Panc1 (cell line): ENCODE data around the gene CCDC178. TPM values are rescaled to one million over a fixed set of nuclear protein-coding genes. Genes with fewer than 3 reads are reported as not detected.

Experiments
- ATAC-seq: fragments of 200-7000 bp; cut with Tn5 transposase; 2 replicates; pipeline ENCODE4 v1.9.1; 2020; ENCODE audit warnings: mild to moderate bottlenecking, moderate library complexity
- BruUV-seq: library from RNA; stranded (reverse); fragments of 400-500 nt; replicated peaks from 2 replicates; lab custom pipeline; 2021; lab: Mats Ljungman, UMichigan
- CTCF ChIA-PET: fragments of 300-600 bp; sonication (Branson Sonifier 250); formaldehyde crosslinking; loops from one replicate; lab custom pipeline; 2022; ENCODE audit warnings: antibody characterized with exemption; lab: Charles Lee
- POLR2A ChIA-PET: fragments of 300-600 bp; sonication (Branson Sonifier 250); formaldehyde crosslinking; loops from one replicate; lab custom pipeline; 2022; ENCODE audit warnings: antibody characterized with exemption; lab: Charles Lee
- DNase-seq: peaks from one replicate; pipeline ENCODE4 v3.0.0-alpha.2; 2010; ENCODE audit warnings: low read depth, low spot score
- H3K27ac ChIP-seq: 2 replicates; pipeline ENCODE4 v1.5.1; 2011; ENCODE audit warnings: mild to moderate bottlenecking, low read length, inconsistent platforms
- H3K27me3 ChIP-seq: fragments of 200-500 bp; sonication (Bioruptor generic); 2 replicates; pipeline ENCODE4 v1.6.0; 2014; ENCODE audit warnings: low read length, inconsistent platforms; ENCODE audit not compliant: control insufficient read depth, insufficient read depth
- H3K36me3 ChIP-seq: fragments of 200-500 bp; sonication (Bioruptor generic); 2 replicates; pipeline ENCODE4 v1.5.1; 2014; ENCODE audit warnings: inconsistent platforms, mild to moderate bottlenecking, low read length, moderate library complexity; ENCODE audit not compliant: control insufficient read depth, insufficient read depth
- H3K4me1 ChIP-seq: 2 replicates; pipeline ENCODE4 v1.5.1; 2011; ENCODE audit warnings: inconsistent platforms, mild to moderate bottlenecking, low read length, moderate library complexity; ENCODE audit not compliant: control insufficient read depth, insufficient read depth
- H3K4me3 ChIP-seq, 2 experiments: 2 replicates each; pipeline ENCODE4 v1.5.1; 2011 to 2012; ENCODE audit warnings: low read depth in 2 of 2, low read length in 2 of 2, mild to moderate bottlenecking in 2 of 2, inconsistent platforms in 1 of 2, moderate library complexity in 1 of 2
- H3K9me3 ChIP-seq: fragments of 200-500 bp; sonication (Bioruptor generic); 2 replicates; pipeline ENCODE4 v1.5.1; 2014; ENCODE audit warnings: low read depth, mild to moderate bottlenecking, inconsistent platforms, low read length, moderate library complexity; ENCODE audit not compliant: control insufficient read depth, insufficient read depth
- CTCF ChIP-seq: fragments of 450-650 bp; IDR thresholded peaks from 2 replicates; pipeline ENCODE4 v1.5.1; 2017; ENCODE audit warnings: mild to moderate bottlenecking
- POLR2AphosphoS5 ChIP-seq: IDR thresholded peaks from 2 replicates; pipeline ENCODE4 v1.6.1; 2012; ENCODE audit warnings: mild to moderate bottlenecking, low read depth, low read length, moderate library complexity
- REST ChIP-seq, 2 experiments: IDR thresholded peaks; 2 replicates each; pipeline ENCODE4 v1.6.1; 2011 to 2012; ENCODE audit warnings: low read depth in 2 of 2, control low read depth in 1 of 2, low read length in 1 of 2, mild to moderate bottlenecking in 1 of 2, moderate library complexity in 1 of 2; ENCODE audit not compliant: insufficient read depth in 1 of 2
- SIN3A ChIP-seq: IDR thresholded peaks from 2 replicates; pipeline ENCODE4 v1.6.1; 2012; ENCODE audit warnings: low read depth, mild to moderate bottlenecking, low read length, moderate library complexity, borderline replicate concordance; ENCODE audit not compliant: insufficient read depth
- TCF7L2 ChIP-seq: IDR thresholded peaks from 2 replicates; pipeline ENCODE4 v1.6.1; 2011; ENCODE audit warnings: mild to moderate bottlenecking, low read depth, low read length, inconsistent platforms
- in situ Hi-C: cut with HindIII; loops from 2 replicates; pipeline ENCODE4 v1.10.0; 2016; ENCODE audit warnings: low sequenced_read_pairs, low pct_unique_long_range_greater_than_20kb
- intact Hi-C: fragments of 100-400 bp; cut with micrococcal nuclease; formaldehyde crosslinking; loops from one replicate; pipeline ENCODE4 v1.10.0; 2022; ENCODE audit not compliant: unreplicated experiment
- total RNA-seq: library from RNA; stranded (reverse); gene quantifications from one replicate; pipeline ENCODE4 v1.2.1, GENCODE V29; 2021; ENCODE audit not compliant: unreplicated experiment

The CCDC178 gene
- total RNA-seq, 1 experiment from 2014 or later, result not detected

- DNase-seq, result no peak
- BruUV-seq, result no TSS peak
- H3K27me3 ChIP-seq, result no peaks in the 10 kb centered on the region
- in situ Hi-C loops (no loop called here), intact Hi-C loops (no loop called here)
- no peaks in the 10 kb centered on the region; the same call in 1 of the 2 replicates for H3K9me3 ChIP-seq
- CTCF ChIA-PET, result no interaction called here
- POLR2A ChIA-PET, result no interaction called here
- H3K4me3 ChIP-seq, result no peak overlapping the region
- TF ChIP-seq CTCF (no peak), TCF7L2 (no peak), REST (IDR thresholded peaks at IDR 0.05; ENCODE audit: insufficient read depth in 1 of 2, low read depth in 2 of 2, low read length in 1 of 2) (no peak)
- no peaks in the 10 kb centered on the region for H3K4me1 ChIP-seq
- H3K36me3 ChIP-seq, result no peaks in the 10 kb centered on the region
- no peak for ATAC-seq
- no peak overlapping the region for H3K27ac ChIP-seq
These were observed 325.8 kb downstream of the CCDC178 start for GRCh38 chr18:33114749-33115148.

- Histone ChIP-seq H3K4me3 (no peak overlapping the region), H3K27me3 (no peaks in the 10 kb centered on the region), H3K36me3 (no peaks in the 10 kb centered on the region), H3K9me3 (no peaks in the 10 kb centered on the region; the same call in 1 of the 2 replicates), H3K27ac (no peak overlapping the region), H3K4me1 (no peaks in the 10 kb centered on the region)
- in situ Hi-C loops (no loop called here), intact Hi-C loops (no loop called here)
- ChIA-PET CTCF (no interaction called here), POLR2A (no interaction called here)
- BruUV-seq, result no TSS peak
- ATAC-seq (no peak), DNase-seq (no peak)
- TF ChIP-seq SIN3A (no peak), TCF7L2 (no peak), CTCF (no peak), POLR2AphosphoS5 (no peak), REST (IDR thresholded peaks at IDR 0.05; ENCODE audit: insufficient read depth in 1 of 2, low read depth in 2 of 2, low read length in 1 of 2) (no peak)
These were observed 327.1 kb downstream of the CCDC178 start for GRCh38 chr18:33113416-33113815.
